Sciatic nerve (tissue), 2 donors: ENCODE results near the gene MAD2L1. TPM values are rescaled to one million over a fixed set of nuclear protein-coding genes. Genes with fewer than 3 reads are reported as not detected.
A peak's percentile ranks its signal among the peaks of the same experiment; 100 is the strongest.
"Not testable (repeated sequence)": the region's sequence is repeated elsewhere in the genome, so short reads cannot be mapped to it uniquely, and the experiment has no call there.

Experiments used
- ATAC-seq: fragments of 200-7000 bp; cut with Tn5 transposase; one replicate; pipeline ENCODE4 v1.9.1; 2020; ENCODE audit warnings: mild to moderate bottlenecking, moderate library complexity
- DNase-seq: peaks from one replicate; pipeline ENCODE4 v3.0.0-alpha.2; 2020; ENCODE audit warnings: low spot score
- intact Hi-C: fragments of 100-400 bp; cut with DNase I; formaldehyde crosslinking; loops from one replicate; pipeline ENCODE4 v1.14.2; 2022
- total RNA-seq: library from RNA; stranded (reverse); fragmentation: NEBNext Ultra II Directional; extraction: Animal tissue kit (Norgen Biotek cat#: 25700); gene quantifications from one replicate; pipeline ENCODE4 v1.2.1, GENCODE V29; 2021
- donor health status: DM: no; HTN: no; CAD: no.
- donor health status: DM: no; HTN: no; CAD: no.

MAD2L1 gene
- total RNA-seq, 1 donor from 2014 or later, result 1.5 TPM

GRCh38 chr4:120063711-120064110 is 2.9 kb downstream of the MAD2L1 start:
- intact Hi-C loops, ATAC-seq, DNase-seq: not testable (repeated sequence)

GRCh38 chr4:120062663-120063195 is 3.9 kb downstream of the MAD2L1 start:
- intact Hi-C loops, result no loop called here
- ATAC-seq (no peak), DNase-seq (no peak)

GRCh38 chr4:120059036-120059435 is 7.6 kb downstream of the MAD2L1 start:
- intact Hi-C loops, result loop anchor here (10.0 kb wide), 1 partner anchor 744 kb away; no protein-coding TSS in a partner anchor
- ATAC-seq, result no peak
- no peak for DNase-seq

GRCh38 chr4:120057416-120057815 is 9.2 kb downstream of the MAD2L1 start:
- no peak for ATAC-seq
- intact Hi-C loops, result loop anchor here (10.0 kb wide), 1 partner anchor 743 kb away; no protein-coding TSS in a partner anchor
- DNase-seq, result no peak

GRCh38 chr4:120056246-120056645 is 10.4 kb downstream of the MAD2L1 start:
- ATAC-seq, result no peak
- DNase-seq, result no peak
- intact Hi-C loops, result loop anchor here (10.0 kb wide), 1 partner anchor 741 kb away; no protein-coding TSS in a partner anchor

- ATAC-seq, result no peak
These were observed 10.9 kb downstream of the MAD2L1 start for GRCh38 chr4:120055795-120056194.

GRCh38 chr4:120055162-120055561 is 11.5 kb downstream of the MAD2L1 start:
- DNase-seq, result no peak
- intact Hi-C loops, result loop anchor here (10.0 kb wide), 1 partner anchor 740 kb away; no protein-coding TSS in a partner anchor
- no peak for ATAC-seq

More at GRCh38 chr4:120055795-120056194, 10.9 kb downstream of the MAD2L1 start:
- intact Hi-C loops, result loop anchor here (10.0 kb wide), 1 partner anchor 741 kb away; no protein-coding TSS in a partner anchor
- no peak for DNase-seq

- intact Hi-C loops, result loop anchor here (10.0 kb wide), 1 partner anchor 739 kb away; no protein-coding TSS in a partner anchor
- no peak for DNase-seq
- no peak for ATAC-seq
These were observed 12.7 kb downstream of the MAD2L1 start for GRCh38 chr4:120053911-120054310.

GRCh38 chr4:120052856-120053255 is 13.8 kb downstream of the MAD2L1 start:
- DNase-seq, result peak; percentile 58

GRCh38 chr4:120051253-120051652 is 15.4 kb downstream of the MAD2L1 start:
- no peak for DNase-seq
- intact Hi-C loops, result loop anchor here (10.0 kb wide), 1 partner anchor 736 kb away; no protein-coding TSS in a partner anchor
- ATAC-seq, result no peak

More at GRCh38 chr4:120052856-120053255, 13.8 kb downstream of the MAD2L1 start:
- intact Hi-C loops, result loop anchor here (10.0 kb wide), 1 partner anchor 738 kb away; no protein-coding TSS in a partner anchor
- ATAC-seq, result peak; percentile 33

GRCh38 chr4:120049732-120050494 is 16.7 kb downstream of the MAD2L1 start:
- DNase-seq (peak; percentile 88), ATAC-seq (peak; percentile 96)
- intact Hi-C loops, result loop anchor here (5.0 to 10.0 kb wide), 2 partner anchors 423 to 735 kb away; partner anchors contain the start of gene PDE5A

GRCh38 chr4:120043828-120044227 is 22.8 kb downstream of the MAD2L1 start:
- intact Hi-C loops, result no loop called here
- ATAC-seq (no peak), DNase-seq (no peak)

GRCh38 chr4:120037411-120037810 is 29.2 kb downstream of the MAD2L1 start:
- ATAC-seq (no peak), DNase-seq (no peak)
- intact Hi-C loops, result no loop called here

GRCh38 chr4:120034913-120035312 is 31.7 kb downstream of the MAD2L1 start:
- no peak for ATAC-seq
- intact Hi-C loops, result no loop called here
- no peak for DNase-seq

- intact Hi-C loops, result no loop called here
- ATAC-seq, result no peak
- no peak for DNase-seq
These were observed 39.8 kb downstream of the MAD2L1 start for GRCh38 chr4:120026853-120027252.

- no peak for ATAC-seq
- no peak for DNase-seq
- intact Hi-C loops, result no loop called here
These were observed 41.1 kb downstream of the MAD2L1 start for GRCh38 chr4:120025516-120025915.

- DNase-seq (no peak), ATAC-seq (no peak)
- intact Hi-C loops, result no loop called here
These were observed 47.9 kb downstream of the MAD2L1 start for GRCh38 chr4:120018786-120019185.

GRCh38 chr4:120017939-120018692 is 48.5 kb downstream of the MAD2L1 start:
- ATAC-seq (no peak), DNase-seq (no peak)
- intact Hi-C loops, result no loop called here

GRCh38 chr4:120011725-120012124 is 54.9 kb downstream of the MAD2L1 start:
- intact Hi-C loops, result no loop called here
- ATAC-seq (no peak), DNase-seq (no peak)
